ENCODE data around the gene THTPA.

Gene THTPA

GRCh38 chr14:23562822-23563472, 6.9 kb downstream of the THTPA start:
- peak; percentile 82 for TF ChIP-seq CTCF (IDR thresholded peaks at IDR 0.05; ENCODE audit: extremely low read depth, insufficient read depth, missing control alignments)
- in situ Hi-C loops (cut with MboI; ENCODE audit: low pct_unique_long_range_greater_than_20kb, low sequenced_read_pairs, unreplicated experiment), result no loop called here
- peak; percentile 63 for DNase-seq (ENCODE audit: low spot score)

GRCh38 chr14:23563473-23564180, 7.6 kb downstream of the THTPA start:
- in situ Hi-C loops (cut with MboI; ENCODE audit: low pct_unique_long_range_greater_than_20kb, low sequenced_read_pairs, unreplicated experiment), result no loop called here
- no peak for TF ChIP-seq CTCF (IDR thresholded peaks at IDR 0.05; ENCODE audit: extremely low read depth, insufficient read depth, missing control alignments)
- DNase-seq (ENCODE audit: low spot score), result no peak

GRCh38 chr14:23564181-23564812, 8.2 kb downstream of the THTPA start:
- DNase-seq (ENCODE audit: low spot score), result no peak
- TF ChIP-seq CTCF (IDR thresholded peaks at IDR 0.05; ENCODE audit: extremely low read depth, insufficient read depth, missing control alignments), result no peak
- in situ Hi-C loops (cut with MboI; ENCODE audit: low pct_unique_long_range_greater_than_20kb, low sequenced_read_pairs, unreplicated experiment), result no loop called here

- in situ Hi-C loops (cut with MboI; ENCODE audit: low pct_unique_long_range_greater_than_20kb, low sequenced_read_pairs, unreplicated experiment), result loop anchor here (5.0 kb wide), 1 partner anchor 88 kb away; no protein-coding TSS in a partner anchor
- no peak for TF ChIP-seq CTCF (IDR thresholded peaks at IDR 0.05; ENCODE audit: extremely low read depth, insufficient read depth, missing control alignments)
- no peak for DNase-seq (ENCODE audit: low spot score)
Measured at GRCh38 chr14:23564876-23565275, 8.8 kb downstream of the THTPA start.

- TF ChIP-seq CTCF (IDR thresholded peaks at IDR 0.05; ENCODE audit: extremely low read depth, insufficient read depth, missing control alignments), result no peak
- in situ Hi-C loops (cut with MboI; ENCODE audit: low pct_unique_long_range_greater_than_20kb, low sequenced_read_pairs, unreplicated experiment), result loop anchor here (5.0 kb wide), 1 partner anchor 88 kb away; no protein-coding TSS in a partner anchor
- DNase-seq (ENCODE audit: low spot score), result no peak
Measured at GRCh38 chr14:23565626-23566025, 9.6 kb downstream of the THTPA start.

- DNase-seq (ENCODE audit: low spot score), result no peak
- TF ChIP-seq CTCF (IDR thresholded peaks at IDR 0.05; ENCODE audit: extremely low read depth, insufficient read depth, missing control alignments), result no peak
- in situ Hi-C loops (cut with MboI; ENCODE audit: low pct_unique_long_range_greater_than_20kb, low sequenced_read_pairs, unreplicated experiment), result loop anchor here (5.0 kb wide), 1 partner anchor 89 kb away; no protein-coding TSS in a partner anchor
Measured at GRCh38 chr14:23566112-23566777, 10.2 kb downstream of the THTPA start.
